Astrocyte of the cerebellum (primary cell): ENCODE results near the gene NPW.
A peak's percentile ranks its signal among the peaks of the same experiment; 100 is the strongest.

Experiments used
- DNase-seq: peaks from one replicate; pipeline ENCODE4 v3.0.0-alpha.2; 2011; ENCODE audit warnings: low read depth
- H3K4me3 ChIP-seq: 2 replicates; pipeline ENCODE4 v1.5.1; 2011; ENCODE audit warnings: mild to moderate bottlenecking, low read depth, low read length, moderate library complexity
- CTCF ChIP-seq: IDR thresholded peaks from 2 replicates; pipeline ENCODE4 v1.5.1; 2012; ENCODE audit warnings: low read length, low read depth, moderate library complexity, mild to moderate bottlenecking; ENCODE audit errors: missing control alignments
- in situ Hi-C: cut with HindIII; loops from 2 replicates; pipeline ENCODE4 v1.10.0; 2017; ENCODE audit warnings: low sequenced_read_pairs

NPW gene

GRCh38 chr16:1990351-1991134 lies 29.0 kb upstream of the NPW start:
- no peak for DNase-seq
- in situ Hi-C loops = no loop called here
- TF ChIP-seq CTCF = no peak
- H3K4me3 ChIP-seq = peak overlapping the region; percentile 21

- in situ Hi-C loops = no loop called here
- DNase-seq = no peak
- no peak overlapping the region for H3K4me3 ChIP-seq
- no peak for TF ChIP-seq CTCF
These were observed 28.4 kb upstream of the NPW start for GRCh38 chr16:1991135-1991551.

- DNase-seq = no peak
- H3K4me3 ChIP-seq = peak overlapping the region; percentile 20
- in situ Hi-C loops = no loop called here
- no peak for TF ChIP-seq CTCF
These were observed 28.0 kb upstream of the NPW start for GRCh38 chr16:1991588-1991947.

GRCh38 chr16:1991948-1992703 lies 27.5 kb upstream of the NPW start:
- DNase-seq = peak; percentile 65
- in situ Hi-C loops = no loop called here
- H3K4me3 ChIP-seq = peak overlapping the region; percentile 20
- no peak for TF ChIP-seq CTCF

- peak overlapping the region; percentile 12 for H3K4me3 ChIP-seq
- TF ChIP-seq CTCF = no peak
- in situ Hi-C loops = no loop called here
- no peak for DNase-seq
These were observed 26.8 kb upstream of the NPW start for GRCh38 chr16:1992704-1993317.

- H3K4me3 ChIP-seq = no peak overlapping the region
- in situ Hi-C loops = no loop called here
- no peak for DNase-seq
- TF ChIP-seq CTCF = no peak
These were observed 25.9 kb upstream of the NPW start for GRCh38 chr16:1993731-1994131.
